CD4-positive, CD25-positive, alpha-beta regulatory T cell (primary cell): Measurements from ENCODE around the gene CRIP2. TPM values are rescaled to one million over a fixed set of nuclear protein-coding genes. Genes with fewer than 3 reads are reported as not detected.
A peak's percentile ranks its signal among the peaks of the same experiment; 100 is the strongest.

ENCODE experiments used
- ATAC-seq, 2 donors: fragments of 150-1000 bp; cut with Tn5 transposase; one replicate each; pipeline ENCODE4 v1.10.0; 2021; ENCODE audit warnings: low read depth in 2 of 2, moderate number of reproducible peaks in 2 of 2, moderate library complexity in 1 of 2
- DNase-seq, 3 donors: peaks; one replicate each; pipeline versions ENCODE4 v3.0.0 to v3.0.0-alpha.2; 2012 to 2022; ENCODE audit warnings: mixed read lengths in 1 of 3
- H3K27ac ChIP-seq: one replicate; pipeline ENCODE4 v1.7.0; 2013; ENCODE audit warnings: mild to moderate bottlenecking, low read length; ENCODE audit not compliant: insufficient read depth, poor library complexity, severe bottlenecking
- H3K27me3 ChIP-seq: one replicate; pipeline ENCODE4 v1.7.0; 2013; ENCODE audit warnings: low read length; ENCODE audit not compliant: control insufficient read depth, insufficient read depth
- H3K36me3 ChIP-seq: one replicate; pipeline ENCODE4 v1.7.0; 2013; ENCODE audit warnings: mild to moderate bottlenecking, low read length, moderate library complexity; ENCODE audit not compliant: control insufficient read depth, insufficient read depth
- H3K4me1 ChIP-seq: 2 replicates; pipeline ENCODE4 v1.7.0; 2013; ENCODE audit warnings: mild to moderate bottlenecking, low read length; ENCODE audit not compliant: insufficient read depth, control insufficient read depth, poor library complexity, severe bottlenecking
- H3K4me3 ChIP-seq: one replicate; pipeline ENCODE4 v1.7.0; 2013; ENCODE audit warnings: low read depth, mild to moderate bottlenecking, low read length, moderate library complexity
- H3K9me3 ChIP-seq, 2 experiments: 1 replicate in 1 of 2; 2 replicates in 1 of 2; pipeline ENCODE4 v1.7.0; 2013; ENCODE audit warnings: low read length in 2 of 2, mild to moderate bottlenecking in 1 of 2, moderate library complexity in 1 of 2; ENCODE audit not compliant: control insufficient read depth in 2 of 2
- H3K27ac Mint-ChIP-seq, 3 donors: one replicate each; pipeline ENCODE4 v1.8.0; 2020 to 2022; ENCODE audit warnings: mild to moderate bottlenecking in 3 of 3, mixed read lengths in 3 of 3, moderate library complexity in 2 of 3
- H3K27me3 Mint-ChIP-seq: one replicate; pipeline ENCODE4 v1.8.0; 2022; ENCODE audit warnings: mild to moderate bottlenecking, mixed read lengths
- H3K36me3 Mint-ChIP-seq: one replicate; pipeline ENCODE4 v1.8.0; 2020; ENCODE audit warnings: mixed read lengths
- H3K4me1 Mint-ChIP-seq, 4 donors: one replicate each; pipeline ENCODE4 v1.8.0; 2020 to 2022; ENCODE audit warnings: mixed read lengths in 4 of 4, mild to moderate bottlenecking in 1 of 4
- H3K4me3 Mint-ChIP-seq, 4 donors: one replicate each; pipeline ENCODE4 v1.8.0; 2020 to 2022; ENCODE audit warnings: mild to moderate bottlenecking in 4 of 4, mixed read lengths in 4 of 4, moderate library complexity in 3 of 4
- H3K9me3 Mint-ChIP-seq, 7 donors: one replicate each; pipeline ENCODE4 v1.8.0; 2020 to 2022; ENCODE audit warnings: mixed read lengths in 7 of 7, mild to moderate bottlenecking in 3 of 7, moderate library complexity in 2 of 7
- polyA plus RNA-seq, 4 donors: library from polyadenylated mRNA; unstranded; fragments of 300-500 nt; fragmentation: Illumina TruSeq; gene quantifications; one replicate each; pipeline ENCODE4 v1.2.3, GENCODE V29; 2021
- total RNA-seq: library from RNA; stranded (reverse); gene quantifications from one replicate; pipeline ENCODE4 v1.2.3, GENCODE V29; 2022

CRIP2 gene
- total and polyA plus RNA-seq, 5 donors from 2014 or later: 12.0 to 131 (median 37.1) TPM

DNA sequence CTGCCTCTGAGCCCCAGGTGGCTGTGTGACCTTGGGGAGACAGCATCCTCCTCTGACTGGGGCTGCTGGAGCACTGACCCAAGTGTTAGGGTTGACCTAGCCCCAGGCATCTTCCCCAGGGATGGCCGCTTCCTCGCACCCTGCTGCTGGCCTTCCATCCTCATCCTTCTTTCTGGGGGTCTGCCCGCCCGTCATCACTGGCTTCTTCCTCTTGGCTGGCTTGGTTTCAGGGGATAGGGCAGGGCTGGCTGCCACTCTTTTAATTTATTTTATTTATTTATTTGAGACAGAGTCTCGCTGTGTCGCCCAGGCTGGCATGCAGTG, 19.9 kb downstream of the CRIP2 start:
- no peak overlapping the region for H3K27ac Mint-ChIP-seq
- ATAC-seq: no peak
- peaks cover 5% of the 10 kb centered on the region for H3K27me3 Mint-ChIP-seq
- H3K9me3 Mint-ChIP-seq: no peaks in the 10 kb centered on the region
- no peak for DNase-seq
- H3K9me3 ChIP-seq: no peaks in the 10 kb centered on the region
- peaks cover 0 to 18% (median 1%) of the 10 kb centered on the region in 4 donors for H3K4me1 Mint-ChIP-seq
- H3K36me3 Mint-ChIP-seq: no peaks in the 10 kb centered on the region
- no peaks in the 10 kb centered on the region for H3K36me3 ChIP-seq
- no peaks in the 10 kb centered on the region for H3K27me3 ChIP-seq
- H3K27ac ChIP-seq: no peak overlapping the region
- H3K4me3 Mint-ChIP-seq: peak overlapping the region in 1 of 4 donors; percentile 29
- H3K4me3 ChIP-seq: no peak overlapping the region
- H3K4me1 ChIP-seq: peaks cover 18% of the 10 kb centered on the region

GRCh38 chr14:105495101-105495989, 20.7 kb downstream of the CRIP2 start:
- H3K9me3 Mint-ChIP-seq: no peaks in the 10 kb centered on the region
- peaks cover 11% of the 10 kb centered on the region for H3K4me1 ChIP-seq
- H3K4me1 Mint-ChIP-seq: peaks cover 0 to 16% (median 0%) of the 10 kb centered on the region in 4 donors
- H3K27ac ChIP-seq: no peak overlapping the region
- peaks cover 5% of the 10 kb centered on the region for H3K27me3 Mint-ChIP-seq
- no peak overlapping the region for H3K27ac Mint-ChIP-seq
- no peak for ATAC-seq
- no peaks in the 10 kb centered on the region for H3K9me3 ChIP-seq
- no peaks in the 10 kb centered on the region for H3K36me3 ChIP-seq
- no peaks in the 10 kb centered on the region for H3K27me3 ChIP-seq
- no peak overlapping the region for H3K4me3 Mint-ChIP-seq
- no peaks in the 10 kb centered on the region for H3K36me3 Mint-ChIP-seq
- no peak overlapping the region for H3K4me3 ChIP-seq
- DNase-seq: no peak

- Histone ChIP-seq H3K4me3 (no peak overlapping the region), H3K27ac (no peak overlapping the region), H3K36me3 (no peaks in the 10 kb centered on the region), H3K9me3 (no peaks in the 10 kb centered on the region), H3K4me1 (peaks cover 11% of the 10 kb centered on the region), H3K27me3 (no peaks in the 10 kb centered on the region)
- H3K4me1 Mint-ChIP-seq: peaks cover 0 to 12% (median 0%) of the 10 kb centered on the region in 4 donors
- no peak overlapping the region for H3K4me3 Mint-ChIP-seq
- no peaks in the 10 kb centered on the region for H3K36me3 Mint-ChIP-seq
- no peaks in the 10 kb centered on the region for H3K9me3 Mint-ChIP-seq
- DNase-seq (no peak), ATAC-seq (no peak)
- no peak overlapping the region for H3K27ac Mint-ChIP-seq
- peaks cover 9% of the 10 kb centered on the region for H3K27me3 Mint-ChIP-seq
Observed at GRCh38 chr14:105495990-105496830, 21.6 kb downstream of the CRIP2 start.

DNA sequence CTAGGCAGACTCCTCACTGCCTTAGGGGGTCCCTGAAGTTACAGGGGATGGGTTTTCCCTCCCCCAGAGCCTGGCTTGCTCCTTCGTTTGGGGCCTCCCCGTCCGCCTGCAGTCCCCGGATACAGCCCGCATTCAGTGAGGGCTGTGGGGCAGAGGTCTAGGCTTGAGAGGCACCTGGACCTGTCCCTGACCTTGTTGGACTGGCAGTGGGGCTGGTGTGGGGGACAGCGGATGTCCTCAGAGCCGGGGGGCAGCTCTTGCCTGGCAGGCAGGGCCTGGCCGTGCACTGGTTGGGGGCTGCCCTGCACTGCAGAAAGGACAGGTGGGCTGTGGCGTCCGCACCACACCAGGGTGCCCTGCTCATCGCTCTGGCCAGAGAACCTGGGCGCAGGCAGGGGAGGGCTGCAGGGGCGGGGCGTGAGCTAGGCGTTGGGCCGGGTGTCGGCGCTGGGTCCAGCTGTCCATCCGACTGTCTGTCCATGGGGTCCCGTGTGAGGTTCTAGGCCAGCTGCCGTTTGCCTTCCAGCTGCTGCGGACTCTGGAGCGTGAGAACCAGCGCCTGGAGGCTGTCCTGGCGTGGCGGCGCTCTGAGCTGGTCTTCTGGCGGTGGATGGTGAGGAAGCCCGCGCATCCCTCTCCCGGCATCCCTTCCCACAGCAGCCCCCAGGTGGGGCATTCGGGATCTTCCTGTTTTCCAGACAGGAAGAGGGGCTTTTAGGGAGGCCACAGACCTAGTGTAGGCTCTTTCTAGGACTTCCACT, 22.4 kb downstream of the CRIP2 start:
- Mint-ChIP-seq H3K36me3 (no peaks in the 10 kb centered on the region), H3K4me1 (peaks cover 0 to 7% (median 0%) of the 10 kb centered on the region in 4 donors), H3K9me3 (no peaks in the 10 kb centered on the region), H3K27me3 (peaks cover 4% of the 10 kb centered on the region), H3K4me3 (no peak overlapping the region), H3K27ac (no peak overlapping the region)
- DNase-seq: peak in 1 of 3 donors; percentile 6
- Histone ChIP-seq H3K27me3 (no peaks in the 10 kb centered on the region), H3K27ac (no peak overlapping the region), H3K4me3 (no peak overlapping the region), H3K4me1 (peaks cover 4% of the 10 kb centered on the region), H3K36me3 (no peaks in the 10 kb centered on the region), H3K9me3 (no peaks in the 10 kb centered on the region)
- ATAC-seq: no peak

- Mint-ChIP-seq H3K4me1 (peaks cover 0 to 5% (median 0%) of the 10 kb centered on the region in 4 donors), H3K36me3 (no peaks in the 10 kb centered on the region), H3K9me3 (no peaks in the 10 kb centered on the region), H3K27ac (no peak overlapping the region), H3K4me3 (peak overlapping the region in 1 of 4 donors; percentile 38), H3K27me3 (peaks cover 4% of the 10 kb centered on the region)
- DNase-seq: peak in 1 of 3 donors; percentile 3
- Histone ChIP-seq H3K36me3 (no peaks in the 10 kb centered on the region), H3K4me3 (no peak overlapping the region), H3K27me3 (no peaks in the 10 kb centered on the region), H3K27ac (no peak overlapping the region), H3K9me3 (no peaks in the 10 kb centered on the region), H3K4me1 (no peaks in the 10 kb centered on the region)
- ATAC-seq: no peak
Observed at GRCh38 chr14:105497671-105498429, 23.2 kb downstream of the CRIP2 start.

DNA sequence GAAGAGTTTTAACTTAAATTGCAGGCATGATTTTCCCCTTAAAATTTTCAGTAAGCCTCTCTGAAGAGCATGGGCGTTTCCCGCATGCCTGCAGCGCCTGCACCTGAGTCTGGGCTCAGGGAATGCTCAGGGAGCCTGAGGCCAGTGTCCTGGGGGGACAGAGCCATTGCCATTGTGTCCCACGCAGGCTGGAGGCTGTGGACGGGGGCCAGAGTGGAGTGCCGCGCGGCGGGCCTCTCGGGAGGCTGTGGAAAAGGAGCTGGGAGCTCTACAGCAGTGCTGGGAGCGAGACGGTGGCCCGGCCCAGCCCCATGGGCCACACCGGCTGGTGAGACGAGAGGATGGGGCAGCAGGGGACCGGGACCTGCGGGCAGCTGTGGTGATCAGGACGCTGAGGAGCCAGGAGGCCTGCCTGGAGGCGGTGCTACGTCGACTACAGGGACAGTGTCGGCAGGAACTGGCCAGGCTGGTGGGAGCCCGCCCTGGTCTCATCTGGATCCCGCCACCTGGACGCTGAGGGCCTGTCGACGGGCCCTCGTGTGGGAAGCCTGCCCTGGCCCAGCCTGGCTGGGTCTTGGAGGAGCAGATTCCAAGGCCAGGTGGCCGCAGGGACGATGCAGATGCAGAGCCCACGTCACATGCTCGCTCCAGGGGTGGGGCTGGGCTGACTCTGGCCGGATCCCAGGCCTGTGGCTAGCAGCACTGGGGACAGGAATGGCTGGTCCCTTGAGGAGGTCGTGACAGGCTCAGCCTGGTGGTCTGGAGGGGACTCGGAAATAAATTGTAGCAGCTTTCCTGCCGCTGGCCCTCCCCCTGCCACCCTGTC, 24.0 kb downstream of the CRIP2 start:
- no peaks in the 10 kb centered on the region for H3K4me1 Mint-ChIP-seq
- Histone ChIP-seq H3K27me3 (no peaks in the 10 kb centered on the region), H3K4me3 (no peak overlapping the region), H3K9me3 (no peaks in the 10 kb centered on the region), H3K27ac (no peak overlapping the region), H3K4me1 (no peaks in the 10 kb centered on the region), H3K36me3 (no peaks in the 10 kb centered on the region)
- peaks cover 4% of the 10 kb centered on the region for H3K27me3 Mint-ChIP-seq
- no peak overlapping the region for H3K27ac Mint-ChIP-seq
- H3K36me3 Mint-ChIP-seq: no peaks in the 10 kb centered on the region
- DNase-seq (peak in 1 of 3 donors; percentile 1), ATAC-seq (no peak)
- no peaks in the 10 kb centered on the region for H3K9me3 Mint-ChIP-seq
- H3K4me3 Mint-ChIP-seq: peak overlapping the region in 1 of 4 donors; percentile 68
